Stimulated activated CD4-positive, alpha-beta T cell treated with anti-CD3 and anti-CD28 coated beads, Interleukin-15, amount 100 ng/mL, for 48 hours (primary cell): ENCODE data around the gene F7.
"Not testable (repeated sequence)": the region's sequence is repeated elsewhere in the genome, so short reads cannot be mapped to it uniquely, and the experiment has no call there.

Experiments used
- DNase-seq, 2 donors: peaks; one replicate each; pipeline ENCODE4 v3.0.0-alpha.2; 2020; ENCODE audit warnings: low read depth in 2 of 2

F7 gene

DNA sequence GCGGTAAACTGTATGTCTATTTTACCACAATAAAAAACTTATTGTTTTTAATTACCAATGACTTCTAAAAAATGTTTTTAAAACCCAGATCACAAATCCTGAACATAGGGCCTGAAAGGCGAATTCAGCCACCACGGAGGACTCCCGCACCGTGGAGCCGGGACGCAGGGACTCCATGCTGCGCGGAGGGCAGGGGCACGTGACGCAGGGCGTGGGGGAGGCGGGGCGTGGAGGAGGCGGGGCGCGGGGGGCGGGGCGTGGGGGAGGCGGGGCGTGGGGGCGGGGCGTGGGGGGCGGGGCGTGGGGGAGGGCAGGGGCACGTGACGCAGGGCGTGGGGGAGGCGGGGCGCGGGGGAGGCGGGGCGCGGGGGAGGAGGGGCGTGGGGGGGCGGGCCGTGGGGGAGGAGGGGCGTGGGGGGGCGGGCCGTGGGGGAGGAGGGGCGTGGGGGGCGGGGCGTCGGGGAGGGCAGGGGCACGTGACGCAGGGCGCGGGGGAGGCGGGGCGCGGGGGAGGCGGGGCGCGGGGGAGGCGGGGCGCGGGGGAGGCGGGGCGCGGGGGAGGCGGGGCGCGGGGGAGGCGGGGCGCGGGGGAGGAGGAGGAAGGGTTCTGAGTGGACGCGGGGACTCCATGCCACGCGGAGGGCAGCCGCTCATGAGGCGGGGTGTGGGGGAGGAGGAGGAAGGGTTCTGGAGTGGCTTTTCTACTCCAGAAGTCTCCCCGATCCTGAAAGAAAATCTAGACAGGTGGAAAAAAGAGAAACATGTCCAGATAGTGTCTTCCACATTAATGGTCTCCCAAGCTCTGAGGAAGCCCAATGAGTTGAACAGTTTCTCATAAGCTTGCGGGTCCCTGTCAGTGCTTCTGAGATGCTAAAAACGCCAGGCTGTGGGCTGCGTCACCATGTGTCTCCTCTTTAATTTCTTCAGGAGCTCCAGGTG is 48.5 kb downstream of the F7 start:
- peak in 1 of 2 donors; percentile 40 for DNase-seq

DNA sequence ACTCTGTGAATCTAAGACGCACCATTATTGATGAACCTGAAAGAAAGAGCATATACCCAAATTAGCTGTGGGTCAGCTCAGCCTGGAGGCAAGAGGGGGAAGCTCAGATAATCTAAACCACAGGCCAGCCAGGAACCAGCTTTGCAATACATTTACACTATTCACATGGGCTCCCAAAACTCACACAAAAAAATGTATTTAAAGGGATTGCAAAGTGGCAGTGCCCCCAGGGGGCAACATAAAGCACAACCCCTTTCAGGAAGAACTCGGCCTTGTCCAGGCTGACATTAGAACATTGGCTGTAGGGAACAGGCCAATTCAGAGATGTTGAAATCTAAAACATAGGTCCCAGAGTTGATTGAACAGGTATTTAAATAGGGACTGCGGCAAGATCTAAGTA is 49.6 kb downstream of the F7 start:
- DNase-seq, result no peak

DNA sequence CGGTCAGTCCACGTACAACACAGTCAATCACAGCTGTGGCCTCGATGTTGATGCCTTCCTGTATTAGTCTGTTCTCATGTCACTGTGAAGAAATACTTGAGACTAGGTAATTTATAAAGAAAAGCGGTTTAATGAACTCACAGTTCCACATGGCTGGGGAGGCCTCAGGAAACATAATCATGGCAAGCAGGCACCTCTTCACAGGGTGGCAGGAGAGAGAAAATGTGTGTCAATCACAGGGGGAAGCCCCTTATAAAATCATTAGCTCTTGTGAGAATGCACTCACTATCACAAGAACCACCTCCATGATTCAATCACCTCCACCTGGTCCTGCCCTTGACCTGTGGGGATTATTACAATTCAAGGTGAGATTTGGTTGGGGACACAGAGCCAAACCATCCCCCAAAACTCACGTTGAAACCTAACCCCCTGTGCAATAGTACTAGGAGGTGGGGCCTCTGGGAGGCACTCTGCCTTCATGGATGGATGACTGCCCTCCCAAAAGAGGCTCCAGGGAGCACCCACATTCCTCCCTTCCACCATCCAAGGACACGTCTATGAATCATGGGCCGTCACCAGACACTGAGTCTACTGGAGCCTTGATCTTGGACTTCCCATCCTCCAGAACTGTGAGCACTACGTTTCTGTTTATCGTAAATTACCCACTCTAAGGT is 50.5 kb downstream of the F7 start:
- no peak for DNase-seq

DNA sequence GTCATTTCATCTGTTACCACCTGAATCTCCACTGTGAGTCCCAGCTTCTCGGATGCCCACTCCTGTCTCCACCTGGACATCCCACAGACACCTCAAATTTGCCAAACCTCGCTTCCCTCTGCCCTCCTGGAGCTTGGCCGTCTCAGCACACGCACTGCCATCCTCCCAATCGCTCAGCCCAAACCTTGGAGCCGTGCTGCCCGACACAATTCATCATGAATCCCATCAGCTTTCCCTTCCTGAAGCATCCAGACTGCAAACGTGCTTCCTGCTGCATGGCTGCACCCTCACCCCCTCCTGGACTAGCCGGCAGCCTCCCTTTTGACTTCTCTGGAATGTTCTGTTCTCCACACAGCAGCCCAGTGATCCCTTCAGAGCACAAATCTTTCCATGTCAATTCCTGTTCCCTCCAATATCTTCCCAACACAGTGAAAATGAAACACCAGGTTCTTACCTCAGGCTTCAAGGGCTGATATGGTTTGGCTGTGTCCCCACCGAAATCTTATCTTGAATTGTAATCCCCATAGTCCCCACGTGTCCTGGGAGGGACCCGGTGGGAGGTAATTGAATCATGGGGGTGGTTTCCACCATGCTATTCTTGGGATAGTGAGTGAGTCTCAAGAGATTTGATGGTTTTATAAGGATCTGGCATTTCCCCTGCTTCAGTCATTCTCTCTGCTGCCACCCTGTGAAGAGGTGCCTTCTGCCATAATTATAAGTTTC is 51.8 kb downstream of the F7 start:
- DNase-seq, result no peak

DNA sequence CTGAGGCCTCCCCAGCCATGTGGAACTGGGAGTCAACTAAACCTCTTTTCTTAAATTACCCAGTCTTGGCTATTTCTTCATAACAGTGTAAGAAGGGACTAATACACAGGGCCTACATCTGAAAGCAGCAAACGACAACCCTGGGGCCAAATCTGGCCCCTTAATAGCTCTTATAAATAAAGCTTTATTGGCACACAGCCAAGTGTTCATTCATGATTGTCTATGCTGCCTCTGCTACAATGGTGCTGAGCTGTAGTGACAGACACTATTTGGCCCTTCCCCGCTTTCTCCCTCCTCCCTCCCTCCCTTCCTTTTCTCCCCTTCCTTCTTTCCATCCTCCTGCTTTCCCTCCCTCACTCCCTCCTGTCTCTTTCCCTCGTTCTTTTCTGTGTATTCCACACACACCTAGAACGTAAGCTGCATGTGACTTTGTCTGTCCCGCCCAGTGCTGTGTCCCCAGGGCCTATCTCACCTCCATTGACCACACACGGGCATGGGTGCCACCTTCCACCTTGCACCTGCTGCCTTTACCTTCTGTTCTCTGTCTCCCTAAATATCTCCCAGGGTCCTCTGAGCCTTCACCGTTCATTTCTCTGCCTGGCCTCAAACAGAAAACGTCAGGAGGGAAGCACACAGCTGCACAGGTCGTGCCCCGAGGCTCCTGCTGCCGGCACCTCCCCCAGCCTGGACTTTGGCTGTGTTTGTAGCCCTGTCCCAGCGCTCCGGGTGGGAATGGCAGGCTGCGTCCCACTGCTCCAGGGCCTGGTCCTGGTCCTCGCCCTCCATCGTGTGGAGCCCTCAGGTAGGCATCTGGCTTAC is 52.5 kb downstream of the F7 start, which contains the start of gene PROZ:
TSS of gene PROZ (plus strand) at position 720 of the 819 bp plus-strand sequence. CDS start at position 733, 13 bp downstream.
- DNase-seq, result no peak

DNA sequence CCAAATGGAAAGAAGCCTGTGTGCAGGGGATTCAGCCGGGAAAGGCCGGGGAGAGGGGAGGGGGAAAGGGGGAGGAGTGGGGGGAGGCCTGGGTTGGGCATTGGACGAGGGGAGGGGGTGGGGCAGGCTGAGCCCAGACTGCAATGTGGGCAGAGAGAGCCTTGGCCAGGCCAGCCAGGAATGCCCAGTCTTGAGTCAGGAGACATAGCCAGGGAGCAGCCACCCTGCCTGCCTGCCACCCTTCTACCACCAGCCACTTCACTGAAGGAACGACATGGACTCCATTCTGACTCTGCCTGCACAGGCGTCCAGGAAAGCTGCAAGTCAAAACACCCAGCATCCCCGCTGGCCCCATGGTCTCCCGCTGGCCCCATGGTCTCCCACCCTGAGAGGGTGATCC is 53.4 kb downstream of the F7 start:
- no peak for DNase-seq

DNA sequence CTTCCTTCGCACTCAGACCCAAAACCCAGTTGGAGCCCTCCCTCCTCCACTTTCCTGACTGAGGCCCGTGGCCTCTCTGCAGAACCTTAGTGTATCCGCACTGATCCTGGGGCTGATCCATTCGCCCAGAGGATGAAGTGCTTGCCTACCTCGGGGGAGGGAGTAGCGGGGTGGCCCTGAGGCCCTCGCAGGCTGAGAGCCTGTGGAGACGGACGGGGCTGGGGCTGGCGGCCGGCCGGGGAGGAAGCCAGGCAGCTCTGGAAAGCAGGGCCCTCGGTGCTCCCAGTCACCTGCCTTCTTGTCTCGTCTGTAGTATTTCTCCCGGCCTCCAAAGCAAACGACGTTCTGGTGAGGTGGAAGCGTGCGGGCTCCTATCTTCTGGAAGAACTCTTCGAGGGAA is 54.1 kb downstream of the F7 start:
- no peak for DNase-seq

DNA sequence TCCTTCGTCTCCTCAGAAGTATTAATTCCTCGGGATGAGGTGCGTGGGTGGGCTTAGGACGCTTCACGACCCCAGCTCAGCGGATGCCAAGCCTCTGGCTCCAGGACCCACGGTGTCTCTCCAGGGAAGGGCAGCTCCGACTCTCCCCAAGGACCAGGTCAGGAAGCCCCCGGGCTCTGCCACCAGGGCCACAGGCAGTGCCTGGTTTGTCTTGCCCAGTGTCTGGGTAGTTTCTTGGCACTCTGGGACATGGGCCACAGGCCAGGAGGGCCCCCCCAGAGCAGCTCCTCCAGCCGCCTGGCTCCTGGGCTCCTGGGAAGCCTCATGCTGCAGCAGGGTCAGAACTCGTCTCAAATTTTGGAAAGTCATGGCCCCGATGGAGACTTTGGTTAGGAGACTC is 55.4 kb downstream of the F7 start:
- no peak for DNase-seq

DNA sequence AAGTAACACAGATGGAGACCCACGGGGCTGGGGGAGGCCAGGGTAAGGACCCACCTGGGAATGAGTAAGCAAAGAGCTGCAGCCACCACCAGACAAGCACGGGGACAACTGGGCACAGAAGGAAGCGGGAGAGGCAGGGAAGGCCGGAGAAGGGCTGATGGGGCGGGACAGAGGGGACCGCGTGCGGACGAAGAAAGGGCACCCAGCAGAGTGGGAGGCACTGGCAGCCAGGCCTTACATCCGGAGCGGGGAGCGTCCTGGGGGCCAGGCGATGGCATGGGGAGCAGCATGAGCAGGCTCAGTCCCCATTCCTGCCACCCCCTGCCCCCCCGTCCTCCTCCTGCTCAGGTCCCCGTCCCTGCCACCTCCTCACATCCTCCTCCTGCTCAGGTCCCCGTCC is 55.8 kb downstream of the F7 start:
- no peak for DNase-seq

DNA sequence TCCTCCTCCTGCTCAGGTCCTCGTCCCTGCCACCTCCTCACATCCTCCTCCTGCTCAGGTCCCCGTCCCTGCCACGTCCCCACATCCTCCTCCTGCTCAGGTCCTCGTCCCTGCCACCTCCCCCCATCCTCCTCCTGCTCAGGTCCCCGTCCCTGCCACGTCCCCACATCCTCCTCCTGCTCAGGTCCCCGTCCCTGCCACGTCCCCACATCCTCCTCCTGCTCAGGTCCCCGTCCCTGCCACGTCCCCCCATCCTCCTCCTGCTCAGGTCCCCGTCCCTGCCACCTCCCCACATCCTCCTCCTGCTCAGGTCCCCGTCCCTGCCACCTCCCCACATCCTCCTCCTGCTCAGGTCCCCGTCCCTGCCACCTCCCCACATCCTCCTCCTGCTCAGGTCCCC is 56.4 kb downstream of the F7 start:
- not testable (repeated sequence) for DNase-seq

DNA sequence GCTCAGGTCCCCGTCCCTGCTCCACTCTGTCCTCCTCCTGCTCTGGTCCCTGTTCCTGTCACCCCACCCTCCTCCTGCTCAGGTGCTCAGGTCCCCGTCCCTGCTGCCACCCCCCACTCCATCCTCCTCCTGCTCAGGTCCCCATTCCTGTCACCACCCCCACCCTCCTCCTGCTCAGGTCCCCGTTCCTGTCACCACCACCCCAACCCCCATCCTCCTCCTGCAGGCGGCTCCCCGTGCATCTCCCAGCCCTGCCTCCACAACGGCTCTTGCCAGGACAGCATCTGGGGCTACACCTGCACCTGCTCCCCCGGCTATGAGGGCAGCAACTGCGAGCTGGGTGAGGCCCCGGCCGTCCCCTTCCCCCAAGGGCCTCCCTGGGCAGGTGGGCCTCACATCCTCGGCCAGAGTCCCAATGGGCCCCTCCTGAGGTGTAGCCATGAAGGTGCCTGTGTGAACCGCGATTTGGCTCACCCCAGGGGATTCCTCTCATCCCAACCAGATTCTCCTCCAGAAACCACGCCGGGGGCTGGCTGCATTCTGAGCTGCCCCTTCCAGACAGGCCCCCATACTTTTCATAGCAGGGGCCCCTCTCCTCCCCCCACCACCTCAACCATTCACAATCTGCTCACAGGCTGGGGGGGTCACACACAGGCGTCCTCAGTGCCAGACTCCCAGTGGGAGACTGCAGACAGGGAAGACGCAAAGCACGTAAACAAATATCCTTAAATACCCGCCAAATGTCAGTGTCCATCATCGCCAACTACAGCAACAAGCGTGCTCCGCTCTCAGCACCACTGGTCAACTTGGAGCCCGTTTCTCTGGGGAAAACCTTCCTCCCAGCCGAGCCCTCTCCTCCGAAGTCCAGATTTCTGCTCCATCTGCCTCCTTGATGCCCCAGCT is 57.4 kb downstream of the F7 start:
- DNase-seq, result no peak

DNA sequence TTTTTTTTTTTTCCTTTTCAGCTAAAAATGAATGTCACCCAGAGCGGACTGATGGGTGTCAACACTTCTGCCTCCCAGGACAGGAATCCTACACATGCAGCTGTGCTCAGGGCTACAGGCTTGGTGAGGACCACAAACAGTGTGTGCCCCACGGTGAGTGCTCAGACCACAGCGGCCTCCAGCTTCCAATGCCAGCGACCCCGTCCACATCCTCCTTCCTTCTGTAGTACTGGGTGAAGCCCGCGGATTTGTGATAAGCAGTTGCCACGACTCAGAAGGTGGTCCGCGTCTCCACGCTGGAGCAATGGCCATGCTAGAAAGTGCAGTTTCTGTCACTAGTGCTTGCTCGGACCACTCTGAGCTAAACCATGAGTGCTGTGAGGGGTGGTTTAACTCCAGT is 58.9 kb downstream of the F7 start:
- no peak for DNase-seq

DNA sequence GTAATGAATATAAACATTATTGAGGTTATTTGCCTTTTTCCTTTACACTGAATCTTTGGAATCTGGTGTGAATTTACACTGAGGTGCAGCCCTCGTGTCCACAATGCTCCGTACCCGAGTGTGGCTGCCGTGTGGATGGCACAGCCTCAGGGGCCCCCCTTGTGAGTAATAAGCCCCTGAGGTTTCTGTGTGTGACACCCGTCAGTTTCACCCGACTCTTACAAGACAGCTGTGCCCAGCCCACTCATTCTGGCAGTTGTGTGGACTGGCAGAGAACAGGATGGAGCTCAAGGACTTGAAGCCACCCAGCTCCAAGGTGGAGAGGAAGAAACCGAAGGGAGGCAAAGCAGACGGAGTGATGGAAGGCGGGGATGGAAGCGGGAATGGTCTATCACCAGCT is 60.7 kb downstream of the F7 start:
- DNase-seq, result no peak

DNA sequence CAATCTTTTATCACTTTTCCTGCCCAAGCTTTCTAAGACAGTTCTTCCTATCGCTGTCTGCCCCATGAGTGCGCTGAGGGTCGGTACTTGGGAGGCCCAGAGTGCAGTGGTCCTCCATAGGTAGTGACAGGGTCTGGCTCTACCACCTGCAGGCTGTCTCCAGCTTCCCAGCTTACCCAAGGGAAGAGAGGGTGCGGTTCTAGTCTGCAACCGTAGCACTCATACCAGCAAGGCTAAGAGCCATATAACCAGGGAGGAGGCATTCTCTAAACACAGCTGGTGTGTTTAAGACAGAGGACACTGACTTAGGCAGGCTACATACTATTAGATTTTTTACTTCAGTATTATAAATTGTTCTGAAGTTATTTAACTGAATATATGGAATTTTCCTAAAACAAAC is 61.1 kb downstream of the F7 start:
- no peak for DNase-seq

DNA sequence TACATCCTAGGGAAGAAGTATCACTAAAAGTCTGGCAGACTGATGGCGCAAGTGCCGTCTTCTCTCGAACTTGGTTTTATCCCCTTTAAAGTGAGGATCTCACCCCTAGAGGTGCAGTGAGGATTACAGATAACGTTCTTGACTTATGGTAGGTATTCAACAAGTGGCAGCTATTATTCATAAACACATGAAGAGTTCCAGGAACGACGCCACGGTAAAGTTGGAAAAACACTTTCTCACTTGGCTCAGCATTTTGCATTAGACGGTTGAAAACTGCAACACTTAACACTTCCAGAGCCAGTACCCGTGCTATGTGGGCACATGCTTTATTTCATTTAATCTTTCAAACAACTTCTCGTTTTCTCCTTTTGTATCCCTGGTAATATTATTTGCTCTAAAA is 61.6 kb downstream of the F7 start:
- no peak for DNase-seq

DNA sequence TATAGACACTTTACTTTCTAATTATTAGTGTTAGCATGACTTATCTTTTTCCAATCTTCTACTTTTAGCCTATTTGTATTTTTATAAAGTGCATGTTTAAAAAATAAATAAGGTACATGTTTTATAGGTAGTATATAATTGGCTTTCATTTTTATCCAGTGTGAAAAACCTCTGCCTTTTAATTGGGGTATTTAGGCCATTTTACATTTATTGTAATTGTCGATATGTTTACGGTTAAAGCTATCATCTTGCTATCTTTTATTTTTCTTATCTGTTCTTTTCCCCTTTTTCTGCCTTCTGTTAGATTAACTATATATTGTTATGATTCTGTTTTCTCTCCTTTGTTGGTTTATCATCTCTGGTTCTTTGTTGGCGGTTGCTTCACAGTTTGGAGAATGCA is 62.0 kb downstream of the F7 start:
- DNase-seq, result no peak

DNA sequence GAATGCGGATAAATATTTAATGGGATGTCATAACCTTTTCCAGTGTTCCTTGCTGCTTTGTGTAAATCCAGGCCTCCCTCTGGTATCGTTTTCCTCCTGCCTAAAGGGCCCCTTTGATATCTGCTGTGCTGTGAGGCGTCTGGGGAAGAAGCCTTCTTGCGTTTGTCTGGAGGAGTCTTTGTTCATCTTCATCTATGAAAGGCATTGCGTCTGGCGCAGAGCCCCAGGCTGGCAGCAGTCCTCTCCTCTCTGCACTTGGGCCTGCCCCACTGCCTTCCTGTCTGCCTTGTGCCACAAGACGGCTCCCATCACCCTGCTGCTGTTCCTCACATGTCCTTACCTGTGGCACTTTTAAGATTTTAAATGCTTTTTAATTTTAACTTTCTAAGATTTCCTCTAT is 62.6 kb downstream of the F7 start:
- no peak for DNase-seq

DNA sequence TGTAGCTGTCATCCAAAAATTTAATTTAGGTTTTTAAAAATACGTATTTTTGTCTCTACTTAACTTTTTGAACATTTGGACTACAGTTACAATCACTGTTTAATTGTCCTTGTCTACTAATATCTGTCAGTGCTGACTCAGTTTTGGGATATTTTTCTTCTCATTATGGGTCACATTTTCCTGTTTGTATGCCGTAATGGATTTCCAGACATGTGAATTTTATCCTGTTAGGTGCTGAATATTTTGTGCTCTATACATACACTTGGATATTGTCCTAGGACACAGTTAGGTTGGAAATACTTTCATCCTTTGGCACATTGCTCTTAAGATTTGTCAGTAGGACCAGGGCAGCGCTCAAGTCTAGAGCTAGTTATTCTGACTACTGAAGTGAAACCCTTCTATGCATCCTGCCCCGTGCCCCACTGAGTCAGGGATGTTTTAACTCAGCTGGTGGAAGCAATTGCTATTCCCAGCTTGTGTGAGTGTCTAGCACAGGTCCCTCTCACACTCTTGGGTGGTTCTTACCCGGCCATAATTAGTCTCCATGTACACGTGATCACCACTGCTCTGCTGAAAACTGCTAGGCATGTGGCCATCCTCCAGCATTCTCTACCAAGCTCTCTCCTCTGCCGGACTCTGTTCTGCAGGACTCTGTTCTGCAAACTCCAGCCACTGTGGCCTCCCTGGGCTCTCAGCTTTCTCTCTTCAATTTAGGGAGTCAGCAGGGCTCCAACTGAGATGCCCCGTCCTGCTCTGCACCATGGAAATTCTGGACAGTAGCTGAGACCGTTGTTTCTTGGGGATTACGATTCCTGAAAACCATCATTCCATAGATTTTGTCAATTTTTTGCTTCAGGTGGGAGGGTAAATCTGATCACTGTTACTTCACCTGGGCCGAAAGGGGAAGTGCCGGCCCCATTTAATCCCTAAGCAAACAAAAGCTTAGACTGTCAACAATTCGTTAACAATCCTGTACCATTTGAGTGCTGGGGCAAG is 64.0 kb downstream of the F7 start:
- DNase-seq, result no peak
